ENCODE measurements around the gene RBBP8. TPM values are rescaled to one million over a fixed set of nuclear protein-coding genes. Genes with fewer than 3 reads are reported as not detected.

Gene RBBP8
- total RNA-seq, 1 experiment from 2014 or later, result 65.2 TPM

GRCh38 chr18:23020555-23021294, 87.6 kb downstream of the RBBP8 start:
- no peak overlapping the region for H3K56ac ChIP-seq (ENCODE audit: insufficient read length, low read depth, low read length)
- H2BK20ac ChIP-seq (ENCODE audit: low read depth, low read length, poor library complexity, severe bottlenecking), result no peak overlapping the region
- H3K27me3 ChIP-seq (ENCODE audit: insufficient read depth, low read length), result no peaks in the 10 kb centered on the region
- no peak overlapping the region for H3K23ac ChIP-seq (ENCODE audit: insufficient read length, low read depth, low read length)
- no peaks in the 10 kb centered on the region for H3K79me2 ChIP-seq (ENCODE audit: insufficient read depth, low read length)
- no peaks in the 10 kb centered on the region for H3K23me2 ChIP-seq (ENCODE audit: insufficient read length, low read depth, low read length, poor library complexity, severe bottlenecking)
- no peaks in the 10 kb centered on the region for H3K9me3 Mint-ChIP-seq
- H3K4me1 Mint-ChIP-seq, result no peaks in the 10 kb centered on the region
- H3K36me3 Mint-ChIP-seq (ENCODE audit: insufficient read depth in 1 of 3, low read depth in 3 of 3), result peaks cover 9 to 53% (median 23%) of the 10 kb centered on the region in 3 experiments; a peak in 6 of 7 replicates
- whole genome bisulfite sequencing (ENCODE audit: extremely low coverage, insufficient read length, low lambda C conversion rate), result no CpG with 5 or more reads among the region's 5 CpGs
- H4K8ac ChIP-seq (replicated peaks; ENCODE audit: insufficient read length, low read depth, low read length), result no peak overlapping the region
- H3K27ac ChIP-seq (ENCODE audit: insufficient read length, low read depth, low read length), result no peak overlapping the region
- H3K9ac ChIP-seq (ENCODE audit: extremely low read depth, insufficient read length, low read length), result no peak overlapping the region
- H3K79me1 ChIP-seq (ENCODE audit: insufficient read depth, low read depth, low read length, poor library complexity, severe bottlenecking), result no peaks in the 10 kb centered on the region
- no peak overlapping the region for H2BK15ac ChIP-seq (ENCODE audit: low read depth, low read length)
- H3K4ac ChIP-seq (ENCODE audit: low read depth, low read length), result no peak overlapping the region
- H2AK5ac ChIP-seq (ENCODE audit: insufficient read length, low read length), result no peak overlapping the region
- H3K18ac ChIP-seq (ENCODE audit: insufficient read length, low read depth, low read length), result no peak overlapping the region
- no peak overlapping the region for H3K4me2 ChIP-seq (ENCODE audit: insufficient read depth, insufficient read length, low read length)
- no peak overlapping the region for H4K5ac ChIP-seq (ENCODE audit: insufficient read length, low read depth, low read length)
- H2BK120ac ChIP-seq (ENCODE audit: low read depth, low read length, poor library complexity, severe bottlenecking), result no peak overlapping the region
- H3K4me3 Mint-ChIP-seq, result no peak overlapping the region
- H3K14ac ChIP-seq (ENCODE audit: insufficient read depth, low read length), result no peak overlapping the region
- H3K27ac Mint-ChIP-seq, result no peak overlapping the region; a peak in 2 of 7 replicates
- no peak overlapping the region for H2BK12ac ChIP-seq (ENCODE audit: insufficient read length, low read depth, low read length)
- DNase-seq, result no peak
- H2AFZ ChIP-seq (ENCODE audit: low read length), result no peak overlapping the region
- no peak overlapping the region for H2BK5ac ChIP-seq (ENCODE audit: insufficient read length, low read length)
- no peaks in the 10 kb centered on the region for H4K20me1 ChIP-seq (ENCODE audit: control insufficient read depth, insufficient read depth, insufficient read length)
- H3K9me3 ChIP-seq (ENCODE audit: control insufficient read depth, low read depth, low read length), result no peaks in the 10 kb centered on the region
- TF ChIP-seq, protein P1, sequence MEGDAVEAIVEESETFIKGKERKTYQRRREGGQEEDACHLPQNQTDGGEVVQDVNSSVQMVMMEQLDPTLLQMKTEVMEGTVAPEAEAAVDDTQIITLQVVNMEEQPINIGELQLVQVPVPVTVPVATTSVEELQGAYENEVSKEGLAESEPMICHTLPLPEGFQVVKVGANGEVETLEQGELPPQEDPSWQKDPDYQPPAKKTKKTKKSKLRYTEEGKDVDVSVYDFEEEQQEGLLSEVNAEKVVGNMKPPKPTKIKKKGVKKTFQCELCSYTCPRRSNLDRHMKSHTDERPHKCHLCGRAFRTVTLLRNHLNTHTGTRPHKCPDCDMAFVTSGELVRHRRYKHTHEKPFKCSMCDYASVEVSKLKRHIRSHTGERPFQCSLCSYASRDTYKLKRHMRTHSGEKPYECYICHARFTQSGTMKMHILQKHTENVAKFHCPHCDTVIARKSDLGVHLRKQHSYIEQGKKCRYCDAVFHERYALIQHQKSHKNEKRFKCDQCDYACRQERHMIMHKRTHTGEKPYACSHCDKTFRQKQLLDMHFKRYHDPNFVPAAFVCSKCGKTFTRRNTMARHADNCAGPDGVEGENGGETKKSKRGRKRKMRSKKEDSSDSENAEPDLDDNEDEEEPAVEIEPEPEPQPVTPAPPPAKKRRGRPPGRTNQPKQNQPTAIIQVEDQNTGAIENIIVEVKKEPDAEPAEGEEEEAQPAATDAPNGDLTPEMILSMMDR (conservative IDR thresholded peaks at IDR 0.05), result no peak
- H4K91ac ChIP-seq (ENCODE audit: insufficient read length, low read depth, low read length), result no peak overlapping the region
- H3T11ph ChIP-seq (ENCODE audit: low read length), result no peak overlapping the region
- H3K4me1 ChIP-seq (ENCODE audit: insufficient read depth, low read length), result no peaks in the 10 kb centered on the region
- no peaks in the 10 kb centered on the region for H3K27me3 Mint-ChIP-seq (ENCODE audit: low read depth)

Measured in H9 (cell line).